Measurements from ENCODE around the gene SAMMSON.

Gene SAMMSON

GRCh38 chr3:70086336-70086735, 86.8 kb downstream of the SAMMSON start:
- TF ChIP-seq GATA3 (IDR thresholded peaks at IDR 0.05; ENCODE audit: low read depth, low read length) (no peak), GATA2 (IDR thresholded peaks at IDR 0.05; ENCODE audit: low read depth, low read length) (no peak)

- no peak for TF ChIP-seq GATA3 (IDR thresholded peaks at IDR 0.05; ENCODE audit: low read depth, low read length)
- TF ChIP-seq GATA2 (IDR thresholded peaks at IDR 0.05; ENCODE audit: low read depth, low read length), result no peak
Measured at GRCh38 chr3:70090322-70090913, 90.9 kb downstream of the SAMMSON start.

- no peak for TF ChIP-seq GATA2 (IDR thresholded peaks at IDR 0.05; ENCODE audit: low read depth, low read length)
- no peak for TF ChIP-seq GATA3 (IDR thresholded peaks at IDR 0.05; ENCODE audit: low read depth, low read length)
Measured at GRCh38 chr3:70094197-70094596, 94.7 kb downstream of the SAMMSON start.

GRCh38 chr3:70095260-70095659, 95.7 kb downstream of the SAMMSON start:
- no peak for TF ChIP-seq GATA2 (IDR thresholded peaks at IDR 0.05; ENCODE audit: low read depth, low read length)
- no peak for TF ChIP-seq GATA3 (IDR thresholded peaks at IDR 0.05; ENCODE audit: low read depth, low read length)

- TF ChIP-seq GATA2 (IDR thresholded peaks at IDR 0.05; ENCODE audit: low read depth, low read length) (no peak), GATA3 (IDR thresholded peaks at IDR 0.05; ENCODE audit: low read depth, low read length) (no peak)
Measured at GRCh38 chr3:70096376-70097066, 97.0 kb downstream of the SAMMSON start.

- TF ChIP-seq GATA3 (IDR thresholded peaks at IDR 0.05; ENCODE audit: low read depth, low read length) (no peak), GATA2 (IDR thresholded peaks at IDR 0.05; ENCODE audit: low read depth, low read length) (no peak)
Measured at GRCh38 chr3:70097084-70097483, 97.6 kb downstream of the SAMMSON start.

GRCh38 chr3:70108072-70108471, 108.5 kb downstream of the SAMMSON start:
- TF ChIP-seq GATA2 (IDR thresholded peaks at IDR 0.05; ENCODE audit: low read depth, low read length), result no peak
- TF ChIP-seq GATA3 (IDR thresholded peaks at IDR 0.05; ENCODE audit: low read depth, low read length), result no peak

GRCh38 chr3:70108546-70108945, 109.0 kb downstream of the SAMMSON start:
- TF ChIP-seq GATA2 (IDR thresholded peaks at IDR 0.05; ENCODE audit: low read depth, low read length), result no peak
- TF ChIP-seq GATA3 (IDR thresholded peaks at IDR 0.05; ENCODE audit: low read depth, low read length), result no peak

- TF ChIP-seq GATA3 (IDR thresholded peaks at IDR 0.05; ENCODE audit: low read depth, low read length) (no peak), GATA2 (IDR thresholded peaks at IDR 0.05; ENCODE audit: low read depth, low read length) (no peak)
Measured at GRCh38 chr3:70110066-70110465, 110.5 kb downstream of the SAMMSON start.

- TF ChIP-seq GATA3 (IDR thresholded peaks at IDR 0.05; ENCODE audit: low read depth, low read length), result no peak
- TF ChIP-seq GATA2 (IDR thresholded peaks at IDR 0.05; ENCODE audit: low read depth, low read length), result no peak
Measured at GRCh38 chr3:70111411-70111810, 111.9 kb downstream of the SAMMSON start.

- TF ChIP-seq GATA3 (IDR thresholded peaks at IDR 0.05; ENCODE audit: low read depth, low read length), result no peak
Measured at GRCh38 chr3:70112751-70113150, 113.2 kb downstream of the SAMMSON start.

- TF ChIP-seq GATA2 (IDR thresholded peaks at IDR 0.05; ENCODE audit: low read depth, low read length) (no peak), GATA3 (IDR thresholded peaks at IDR 0.05; ENCODE audit: low read depth, low read length) (no peak)
Measured at GRCh38 chr3:70114431-70114830, 114.9 kb downstream of the SAMMSON start.

- TF ChIP-seq GATA3 (IDR thresholded peaks at IDR 0.05; ENCODE audit: low read depth, low read length), result no peak
- TF ChIP-seq GATA2 (IDR thresholded peaks at IDR 0.05; ENCODE audit: low read depth, low read length), result no peak
Measured at GRCh38 chr3:70119879-70120278, 120.3 kb downstream of the SAMMSON start.

All from SH-SY5Y (cell line).